Glutamatergic neuron (in vitro differentiated cells): ENCODE results near the gene SLC22A7. TPM values are rescaled to one million over a fixed set of nuclear protein-coding genes. Genes with fewer than 3 reads are reported as not detected.

Source experiments
- DNase-seq: peaks from one replicate; pipeline ENCODE4 v3.0.0; 2022
- H3K27ac Mint-ChIP-seq: one replicate; pipeline ENCODE4 v1.8.0; 2020; ENCODE audit warnings: mild to moderate bottlenecking, mixed read lengths, inconsistent platforms; ENCODE audit not compliant: unreplicated experiment
- H3K27me3 Mint-ChIP-seq: one replicate; pipeline ENCODE4 v1.8.0; 2020; ENCODE audit warnings: mild to moderate bottlenecking, moderate library complexity, mixed read lengths, inconsistent platforms; ENCODE audit not compliant: unreplicated experiment
- H3K36me3 Mint-ChIP-seq: one replicate; pipeline ENCODE4 v1.8.0; 2020; ENCODE audit warnings: mild to moderate bottlenecking, mixed read lengths, inconsistent platforms; ENCODE audit not compliant: unreplicated experiment
- H3K4me1 Mint-ChIP-seq: one replicate; pipeline ENCODE4 v1.8.0; 2020; ENCODE audit warnings: mild to moderate bottlenecking, low read depth, mixed read lengths, inconsistent platforms; ENCODE audit not compliant: unreplicated experiment
- H3K4me3 Mint-ChIP-seq: one replicate; pipeline ENCODE4 v1.8.0; 2020; ENCODE audit warnings: mild to moderate bottlenecking, mixed read lengths, inconsistent platforms; ENCODE audit not compliant: unreplicated experiment
- H3K9me3 Mint-ChIP-seq: one replicate; pipeline ENCODE4 v1.8.0; 2020; ENCODE audit warnings: mild to moderate bottlenecking, moderate library complexity, mixed read lengths, inconsistent platforms; ENCODE audit not compliant: unreplicated experiment
- total RNA-seq: library from RNA; stranded (reverse); fragmentation: NEBNext Ultra II Directional; extraction: Animal tissue kit (Norgen Biotek cat#: 25700); gene quantifications from one replicate; pipeline ENCODE4 v1.2.1, GENCODE V29; 2021; ENCODE audit not compliant: unreplicated experiment
- TF ChIP-seq, protein P1 (sequence below): fragments of 200-600 bp; sonication (generic); IDR thresholded peaks from one replicate; pipeline ENCODE4 v1.5.0; 2021; ENCODE audit not compliant: partially characterized antibody, unreplicated experiment

The SLC22A7 gene
- total RNA-seq, 1 donor from 2014 or later: 0.34 TPM

DNA sequence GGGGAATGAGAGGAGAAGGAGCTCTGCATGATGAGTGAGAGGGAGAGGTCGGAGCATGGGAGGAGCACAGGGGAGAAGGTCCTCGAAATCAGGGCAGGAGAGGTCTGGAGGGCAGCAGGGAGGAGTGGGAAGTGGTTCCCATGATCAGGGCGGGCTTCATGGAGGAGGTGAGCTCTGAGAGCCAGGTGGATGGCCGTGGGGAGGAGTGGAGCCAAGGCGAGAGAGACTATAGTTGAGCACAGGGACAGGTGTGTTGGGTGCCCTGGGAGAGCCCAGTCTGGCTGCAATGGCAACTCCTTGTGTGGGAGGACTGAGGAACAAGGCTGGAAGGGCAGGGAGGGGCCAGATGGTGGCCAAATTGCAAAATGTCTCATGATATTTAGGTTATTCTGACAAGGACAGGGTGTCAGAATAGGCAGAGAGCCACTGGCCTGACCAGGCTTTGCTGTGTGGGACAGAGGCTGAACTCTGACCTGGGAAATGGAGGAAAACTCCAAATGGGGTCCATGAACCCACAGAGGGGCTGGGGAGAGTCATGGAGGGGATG lies 33.4 kb upstream of the SLC22A7 start:
- TF ChIP-seq, protein P1, sequence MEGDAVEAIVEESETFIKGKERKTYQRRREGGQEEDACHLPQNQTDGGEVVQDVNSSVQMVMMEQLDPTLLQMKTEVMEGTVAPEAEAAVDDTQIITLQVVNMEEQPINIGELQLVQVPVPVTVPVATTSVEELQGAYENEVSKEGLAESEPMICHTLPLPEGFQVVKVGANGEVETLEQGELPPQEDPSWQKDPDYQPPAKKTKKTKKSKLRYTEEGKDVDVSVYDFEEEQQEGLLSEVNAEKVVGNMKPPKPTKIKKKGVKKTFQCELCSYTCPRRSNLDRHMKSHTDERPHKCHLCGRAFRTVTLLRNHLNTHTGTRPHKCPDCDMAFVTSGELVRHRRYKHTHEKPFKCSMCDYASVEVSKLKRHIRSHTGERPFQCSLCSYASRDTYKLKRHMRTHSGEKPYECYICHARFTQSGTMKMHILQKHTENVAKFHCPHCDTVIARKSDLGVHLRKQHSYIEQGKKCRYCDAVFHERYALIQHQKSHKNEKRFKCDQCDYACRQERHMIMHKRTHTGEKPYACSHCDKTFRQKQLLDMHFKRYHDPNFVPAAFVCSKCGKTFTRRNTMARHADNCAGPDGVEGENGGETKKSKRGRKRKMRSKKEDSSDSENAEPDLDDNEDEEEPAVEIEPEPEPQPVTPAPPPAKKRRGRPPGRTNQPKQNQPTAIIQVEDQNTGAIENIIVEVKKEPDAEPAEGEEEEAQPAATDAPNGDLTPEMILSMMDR: no peak
- H3K27me3 Mint-ChIP-seq: peaks cover 27% of the 10 kb centered on the region

DNA sequence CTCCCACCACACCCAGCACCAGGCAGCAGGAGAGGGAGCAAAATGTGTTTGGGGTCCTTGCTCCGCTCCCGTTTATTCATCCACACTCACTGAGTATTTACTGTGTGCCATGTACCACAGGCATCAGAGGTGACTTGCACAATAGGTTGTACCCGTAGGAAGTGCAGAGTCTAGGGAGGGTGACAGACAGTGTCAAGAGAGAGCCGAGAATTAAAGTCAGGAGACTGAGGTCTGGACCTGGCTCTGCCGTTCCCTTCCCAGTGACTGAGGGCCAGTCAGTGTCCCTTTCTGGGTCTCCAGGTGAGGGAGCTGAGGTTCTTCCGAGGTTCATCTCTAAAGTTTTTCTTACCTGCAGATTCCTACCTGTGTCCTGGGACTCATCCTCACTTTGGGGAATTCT lies 32.5 kb upstream of the SLC22A7 start:
- H3K36me3 Mint-ChIP-seq: no peaks in the 10 kb centered on the region
- H3K9me3 Mint-ChIP-seq: peaks cover 25% of the 10 kb centered on the region
- TF ChIP-seq, protein P1: no peak
- no peak overlapping the region for H3K4me3 Mint-ChIP-seq
- peaks cover 26% of the 10 kb centered on the region for H3K27me3 Mint-ChIP-seq
- DNase-seq: no peak
- H3K27ac Mint-ChIP-seq: no peak overlapping the region
- peaks cover 23% of the 10 kb centered on the region for H3K4me1 Mint-ChIP-seq

More for the DNA sequence above, 33.4 kb upstream of the SLC22A7 start:
- no peaks in the 10 kb centered on the region for H3K36me3 Mint-ChIP-seq
- peaks cover 18% of the 10 kb centered on the region for H3K4me1 Mint-ChIP-seq
- H3K4me3 Mint-ChIP-seq: no peak overlapping the region
- no peak for DNase-seq
- H3K9me3 Mint-ChIP-seq: peaks cover 22% of the 10 kb centered on the region
- no peak overlapping the region for H3K27ac Mint-ChIP-seq

DNA sequence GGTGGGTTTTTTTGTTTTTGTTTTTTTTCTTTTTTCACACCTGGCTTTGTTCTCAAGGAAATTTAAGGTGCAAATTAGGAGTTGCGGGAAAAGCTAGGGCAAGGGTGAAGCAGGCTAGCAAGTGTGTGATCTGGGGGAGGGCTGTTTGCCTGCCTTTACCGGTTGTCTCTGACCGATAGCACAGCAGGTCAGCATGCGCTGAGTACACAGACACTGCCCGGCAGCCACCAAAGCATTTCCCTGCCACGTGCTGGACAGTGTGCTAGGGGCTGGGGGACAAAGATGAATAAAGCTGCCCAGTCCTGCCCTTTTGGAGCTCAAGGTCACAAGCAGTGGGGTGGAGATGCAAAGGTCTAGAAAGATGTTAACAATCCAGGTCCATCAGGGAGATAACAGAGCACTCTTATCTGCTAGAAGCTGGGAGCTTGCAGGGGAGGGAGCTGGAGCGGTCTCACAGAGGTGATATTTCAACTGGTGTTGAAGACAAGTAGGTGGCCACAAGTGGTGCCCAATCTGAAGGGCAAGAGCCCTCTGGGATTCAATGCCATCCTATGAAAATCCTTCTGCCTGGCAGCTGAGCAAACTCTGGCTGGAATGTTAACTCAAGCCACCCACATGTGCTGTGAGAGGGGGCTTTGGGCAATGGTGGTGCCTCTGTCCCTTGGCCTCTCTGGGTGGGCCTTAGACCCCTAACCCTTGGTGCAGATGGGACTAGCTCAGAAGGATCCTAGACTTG lies 30.3 kb upstream of the SLC22A7 start:
- no peaks in the 10 kb centered on the region for H3K36me3 Mint-ChIP-seq
- H3K4me1 Mint-ChIP-seq: peaks cover 26% of the 10 kb centered on the region
- no peak for DNase-seq
- no peak overlapping the region for H3K4me3 Mint-ChIP-seq
- peaks cover 22% of the 10 kb centered on the region for H3K9me3 Mint-ChIP-seq
- H3K27ac Mint-ChIP-seq: peak overlapping the region; percentile 60
- peaks cover 18% of the 10 kb centered on the region for H3K27me3 Mint-ChIP-seq
- TF ChIP-seq, protein P1: no peak

DNA sequence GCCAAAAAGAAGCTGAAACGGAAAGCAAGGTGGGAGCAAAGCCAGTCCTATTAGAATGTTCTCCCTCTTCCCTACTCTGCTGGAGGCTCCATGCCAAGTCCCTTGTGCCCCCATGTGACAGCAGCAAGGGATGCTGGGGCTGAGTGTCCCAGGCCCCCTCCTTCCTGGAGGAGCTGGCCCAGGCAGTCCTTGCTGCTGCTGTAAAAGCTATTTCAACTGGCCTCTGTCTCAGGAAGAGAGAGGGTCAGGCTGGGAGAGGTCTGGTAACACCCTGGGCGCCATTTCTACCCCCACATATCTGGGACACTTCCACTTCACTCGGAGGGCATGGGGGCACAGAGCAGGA lies 29.7 kb upstream of the SLC22A7 start:
- H3K27ac Mint-ChIP-seq: no peak overlapping the region
- H3K4me3 Mint-ChIP-seq: peak overlapping the region; percentile 30
- H3K36me3 Mint-ChIP-seq: no peaks in the 10 kb centered on the region
- TF ChIP-seq, protein P1: no peak
- DNase-seq: no peak
- peaks cover 27% of the 10 kb centered on the region for H3K4me1 Mint-ChIP-seq
- H3K9me3 Mint-ChIP-seq: peaks cover 24% of the 10 kb centered on the region
- peaks cover 21% of the 10 kb centered on the region for H3K27me3 Mint-ChIP-seq

DNA sequence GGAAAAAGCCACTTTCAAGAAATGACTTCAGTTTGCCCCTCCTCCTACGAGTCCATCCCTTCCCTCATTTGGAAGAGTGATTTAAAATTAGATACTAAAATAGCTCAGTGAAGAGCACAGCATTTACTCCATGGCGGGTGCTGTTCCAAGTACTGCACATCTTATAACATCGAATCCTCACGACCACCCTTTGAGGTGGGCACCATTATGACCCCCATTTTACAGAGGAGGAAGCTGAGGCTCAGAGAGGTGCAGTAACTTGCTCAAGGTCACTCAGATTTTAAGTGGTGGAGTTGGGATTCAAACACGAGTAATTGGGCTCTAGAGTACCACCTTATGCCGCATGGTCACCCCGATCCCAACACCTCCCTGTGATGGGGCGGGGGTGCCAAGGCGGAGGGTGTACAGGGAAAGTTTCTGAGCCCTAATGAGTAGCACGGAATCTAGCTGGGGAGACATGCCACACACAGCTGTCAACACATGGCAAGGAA lies 29.2 kb upstream of the SLC22A7 start:
- Mint-ChIP-seq H3K27ac (peak overlapping the region; percentile 66), H3K4me1 (peaks cover 27% of the 10 kb centered on the region), H3K9me3 (peaks cover 24% of the 10 kb centered on the region), H3K36me3 (no peaks in the 10 kb centered on the region), H3K27me3 (peaks cover 19% of the 10 kb centered on the region), H3K4me3 (no peak overlapping the region)
- TF ChIP-seq, protein P1: no peak
- DNase-seq: no peak
